Glutamatergic neuron (in vitro differentiated cells): ENCODE data around the gene LRP1B. TPM values are rescaled to one million over a fixed set of nuclear protein-coding genes. Genes with fewer than 3 reads are reported as not detected.

Experiments
- DNase-seq: peaks from one replicate; pipeline ENCODE4 v3.0.0; 2022
- H3K27ac Mint-ChIP-seq: one replicate; pipeline ENCODE4 v1.8.0; 2020; ENCODE audit warnings: mild to moderate bottlenecking, mixed read lengths, inconsistent platforms; ENCODE audit not compliant: unreplicated experiment
- H3K27me3 Mint-ChIP-seq: one replicate; pipeline ENCODE4 v1.8.0; 2020; ENCODE audit warnings: mild to moderate bottlenecking, moderate library complexity, mixed read lengths, inconsistent platforms; ENCODE audit not compliant: unreplicated experiment
- H3K36me3 Mint-ChIP-seq: one replicate; pipeline ENCODE4 v1.8.0; 2020; ENCODE audit warnings: mild to moderate bottlenecking, mixed read lengths, inconsistent platforms; ENCODE audit not compliant: unreplicated experiment
- H3K4me1 Mint-ChIP-seq: one replicate; pipeline ENCODE4 v1.8.0; 2020; ENCODE audit warnings: mild to moderate bottlenecking, low read depth, mixed read lengths, inconsistent platforms; ENCODE audit not compliant: unreplicated experiment
- H3K4me3 Mint-ChIP-seq: one replicate; pipeline ENCODE4 v1.8.0; 2020; ENCODE audit warnings: mild to moderate bottlenecking, mixed read lengths, inconsistent platforms; ENCODE audit not compliant: unreplicated experiment
- H3K9me3 Mint-ChIP-seq: one replicate; pipeline ENCODE4 v1.8.0; 2020; ENCODE audit warnings: mild to moderate bottlenecking, moderate library complexity, mixed read lengths, inconsistent platforms; ENCODE audit not compliant: unreplicated experiment
- CTCF ChIP-seq: fragments of 200-600 bp; sonication (generic); IDR thresholded peaks from one replicate; pipeline ENCODE4 v1.5.0; 2021; ENCODE audit not compliant: partially characterized antibody, unreplicated experiment
- total RNA-seq: library from RNA; stranded (reverse); fragmentation: NEBNext Ultra II Directional; extraction: Animal tissue kit (Norgen Biotek cat#: 25700); gene quantifications from one replicate; pipeline ENCODE4 v1.2.1, GENCODE V29; 2021; ENCODE audit not compliant: unreplicated experiment

LRP1B gene
- total RNA-seq, 1 donor from 2014 or later, result 28.7 TPM

GRCh38 chr2:140892436-140892835, 1238.4 kb downstream of the LRP1B start:
- Mint-ChIP-seq H3K4me1 (no peaks in the 10 kb centered on the region), H3K9me3 (no peaks in the 10 kb centered on the region), H3K27me3 (no peaks in the 10 kb centered on the region), H3K4me3 (no peak overlapping the region), H3K27ac (no peak overlapping the region), H3K36me3 (peaks cover 4% of the 10 kb centered on the region)
- no peak for DNase-seq
- TF ChIP-seq CTCF, result no peak

- no peaks in the 10 kb centered on the region for H3K27me3 Mint-ChIP-seq
- H3K9me3 Mint-ChIP-seq, result no peaks in the 10 kb centered on the region
- peaks cover 4% of the 10 kb centered on the region for H3K36me3 Mint-ChIP-seq
- H3K4me1 Mint-ChIP-seq, result no peaks in the 10 kb centered on the region
- H3K27ac Mint-ChIP-seq, result no peak overlapping the region
- H3K4me3 Mint-ChIP-seq, result no peak overlapping the region
- TF ChIP-seq CTCF, result peak; percentile 39
- no peak for DNase-seq
Measured at GRCh38 chr2:140891614-140892212, 1239.1 kb downstream of the LRP1B start.

DNA sequence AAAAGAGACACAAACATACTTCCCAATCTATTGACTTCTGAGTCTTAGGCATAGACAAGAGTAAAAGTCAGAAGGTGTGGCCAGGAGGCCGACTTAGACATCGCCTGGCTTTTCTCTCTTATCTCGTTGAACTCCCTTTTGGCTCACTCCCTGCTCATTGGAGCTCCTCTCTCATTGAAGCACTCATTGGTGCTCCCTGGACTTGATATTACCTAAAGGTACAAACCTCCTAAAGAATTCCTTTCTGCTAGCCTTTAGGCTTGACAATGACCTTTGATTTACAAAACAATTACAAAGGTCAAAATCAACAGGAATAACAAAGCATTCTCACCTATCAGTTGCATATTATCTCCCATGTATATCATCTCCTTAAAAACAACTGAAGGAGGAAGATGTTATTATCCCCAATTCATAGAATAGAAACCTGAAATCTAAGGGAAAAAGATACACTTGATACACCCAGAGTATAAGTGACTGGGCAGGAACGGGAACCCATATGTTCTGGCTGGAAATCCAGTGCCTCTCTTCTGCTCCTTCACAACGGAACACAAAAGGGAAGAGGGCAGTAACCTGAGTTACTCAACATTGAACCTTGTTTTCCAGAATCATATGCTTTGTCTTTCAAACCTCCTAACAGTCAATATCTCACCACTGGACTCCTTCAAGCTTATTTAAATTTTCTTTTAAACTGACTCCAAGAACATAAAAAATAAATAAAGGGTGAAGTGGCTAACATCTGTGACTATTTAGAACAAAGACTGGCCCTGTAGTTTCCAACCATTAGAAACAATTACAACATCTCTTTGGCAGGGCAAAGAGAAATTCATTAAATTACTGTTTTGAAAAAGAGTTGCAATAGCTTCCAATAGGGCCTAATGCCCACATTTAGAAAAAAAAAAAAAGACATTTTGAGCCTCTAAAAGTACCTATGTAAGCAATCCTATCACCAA, 1247.9 kb downstream of the LRP1B start:
- Mint-ChIP-seq H3K36me3 (no peaks in the 10 kb centered on the region), H3K27ac (no peak overlapping the region), H3K4me3 (no peak overlapping the region), H3K9me3 (no peaks in the 10 kb centered on the region), H3K27me3 (no peaks in the 10 kb centered on the region), H3K4me1 (no peaks in the 10 kb centered on the region)
- no peak for TF ChIP-seq CTCF
- DNase-seq, result no peak

DNA sequence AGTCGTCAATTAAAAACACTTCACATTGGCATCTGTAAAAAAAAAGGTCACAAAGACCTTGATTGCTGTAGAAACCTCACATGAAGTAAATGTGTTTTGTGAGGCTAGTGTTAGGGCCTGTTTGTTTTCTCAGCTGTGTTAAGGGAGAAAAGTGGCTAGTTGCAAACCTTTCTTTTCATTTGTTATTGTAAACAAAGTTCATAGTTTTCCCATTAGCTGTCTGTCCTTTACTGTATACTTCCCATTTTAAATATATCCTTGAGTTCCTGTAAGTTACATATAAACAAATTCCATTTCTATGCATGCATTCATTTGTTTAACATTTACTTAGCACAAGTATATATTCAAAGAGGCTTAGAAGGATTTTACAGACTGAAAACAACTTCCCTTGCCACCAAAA, 1250.2 kb downstream of the LRP1B start:
- no peak overlapping the region for H3K27ac Mint-ChIP-seq
- peaks cover 4% of the 10 kb centered on the region for H3K36me3 Mint-ChIP-seq
- no peak for DNase-seq
- no peaks in the 10 kb centered on the region for H3K4me1 Mint-ChIP-seq
- no peaks in the 10 kb centered on the region for H3K9me3 Mint-ChIP-seq
- no peak for TF ChIP-seq CTCF
- no peaks in the 10 kb centered on the region for H3K27me3 Mint-ChIP-seq
- H3K4me3 Mint-ChIP-seq, result no peak overlapping the region

- Mint-ChIP-seq H3K9me3 (no peaks in the 10 kb centered on the region), H3K27ac (no peak overlapping the region), H3K4me1 (no peaks in the 10 kb centered on the region), H3K36me3 (peaks cover 9% of the 10 kb centered on the region), H3K27me3 (no peaks in the 10 kb centered on the region), H3K4me3 (no peak overlapping the region)
- DNase-seq, result no peak
- TF ChIP-seq CTCF, result no peak
Measured at GRCh38 chr2:140876015-140876414, 1254.8 kb downstream of the LRP1B start.
